Measurements from ENCODE around the gene STRN4. TPM values are rescaled to one million over a fixed set of nuclear protein-coding genes. Genes with fewer than 3 reads are reported as not detected.

The STRN4 gene
- total RNA-seq, 2 donors from 2014 or later: 142 to 155 TPM

DNA sequence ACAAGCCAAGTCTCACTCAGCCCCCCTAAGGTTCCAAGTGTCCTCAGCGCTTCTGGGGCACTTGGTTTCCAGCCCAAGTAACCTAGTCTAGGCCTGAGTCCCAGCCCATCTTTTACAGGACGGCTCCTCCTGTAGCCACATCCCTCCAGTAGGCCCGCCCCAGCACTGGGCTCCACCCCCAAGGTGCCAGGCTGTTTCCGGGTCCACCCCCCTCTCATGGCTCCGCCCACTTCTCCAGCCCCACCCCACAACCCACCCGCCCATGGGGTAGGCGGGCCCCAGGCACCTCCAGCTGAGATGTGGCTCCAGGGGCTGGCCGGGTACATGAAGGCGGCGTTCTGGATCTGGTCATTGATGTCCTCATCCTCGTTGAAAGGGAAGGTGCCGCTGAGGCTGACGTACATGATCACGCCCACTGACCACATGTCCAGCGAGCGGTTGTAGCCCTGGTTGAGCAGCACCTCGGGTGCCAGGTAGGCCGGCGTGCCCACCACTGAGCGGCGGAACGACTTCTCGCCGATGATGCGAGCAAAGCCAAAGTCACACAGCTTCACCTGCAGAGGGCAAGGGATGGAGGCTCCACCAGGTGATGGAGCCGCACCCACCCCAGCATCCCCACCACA, 68.0 kb downstream of the STRN4 start:
- no peaks in the 10 kb centered on the region for H3K27me3 Mint-ChIP-seq (ENCODE audit: insufficient read depth)
- TF ChIP-seq, protein P1, sequence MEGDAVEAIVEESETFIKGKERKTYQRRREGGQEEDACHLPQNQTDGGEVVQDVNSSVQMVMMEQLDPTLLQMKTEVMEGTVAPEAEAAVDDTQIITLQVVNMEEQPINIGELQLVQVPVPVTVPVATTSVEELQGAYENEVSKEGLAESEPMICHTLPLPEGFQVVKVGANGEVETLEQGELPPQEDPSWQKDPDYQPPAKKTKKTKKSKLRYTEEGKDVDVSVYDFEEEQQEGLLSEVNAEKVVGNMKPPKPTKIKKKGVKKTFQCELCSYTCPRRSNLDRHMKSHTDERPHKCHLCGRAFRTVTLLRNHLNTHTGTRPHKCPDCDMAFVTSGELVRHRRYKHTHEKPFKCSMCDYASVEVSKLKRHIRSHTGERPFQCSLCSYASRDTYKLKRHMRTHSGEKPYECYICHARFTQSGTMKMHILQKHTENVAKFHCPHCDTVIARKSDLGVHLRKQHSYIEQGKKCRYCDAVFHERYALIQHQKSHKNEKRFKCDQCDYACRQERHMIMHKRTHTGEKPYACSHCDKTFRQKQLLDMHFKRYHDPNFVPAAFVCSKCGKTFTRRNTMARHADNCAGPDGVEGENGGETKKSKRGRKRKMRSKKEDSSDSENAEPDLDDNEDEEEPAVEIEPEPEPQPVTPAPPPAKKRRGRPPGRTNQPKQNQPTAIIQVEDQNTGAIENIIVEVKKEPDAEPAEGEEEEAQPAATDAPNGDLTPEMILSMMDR (conservative IDR thresholded peaks at IDR 0.05): no peak
- peaks cover 77% of the 10 kb centered on the region for H3K36me3 Mint-ChIP-seq (ENCODE audit: low read depth)
- H3K4me1 Mint-ChIP-seq: no peaks in the 10 kb centered on the region
- no peak overlapping the region for H3K4me3 Mint-ChIP-seq
- H3K27ac Mint-ChIP-seq: no peak overlapping the region
- Histone ChIP-seq H3K27ac (ENCODE audit: low read depth, low read length) (no peak overlapping the region), H3K4me3 (ENCODE audit: low read length) (no peak overlapping the region), H3K9ac (ENCODE audit: extremely low read depth, low read length, poor library complexity, severe bottlenecking) (no peak overlapping the region), H3K36me3 (ENCODE audit: control insufficient read depth, insufficient read depth, low read length) (peaks cover 78% of the 10 kb centered on the region), H3K4me1 (ENCODE audit: control insufficient read depth, insufficient read depth, low read length) (no peaks in the 10 kb centered on the region), H3K27me3 (ENCODE audit: control insufficient read depth, insufficient read depth, low read length, poor library complexity, severe bottlenecking) (no peaks in the 10 kb centered on the region), H3K9me3 (ENCODE audit: control insufficient read depth, low read length) (no peaks in the 10 kb centered on the region)
- 91 to 95% methylated on average over 17 to 26 of the region's 26 CpGs for WGBS, 2 experiments (ENCODE audit: insufficient coverage in 1 of 2, insufficient read length in 1 of 2)
- DNase-seq: peak; percentile 95
- H3K9me3 Mint-ChIP-seq: no peaks in the 10 kb centered on the region

DNA sequence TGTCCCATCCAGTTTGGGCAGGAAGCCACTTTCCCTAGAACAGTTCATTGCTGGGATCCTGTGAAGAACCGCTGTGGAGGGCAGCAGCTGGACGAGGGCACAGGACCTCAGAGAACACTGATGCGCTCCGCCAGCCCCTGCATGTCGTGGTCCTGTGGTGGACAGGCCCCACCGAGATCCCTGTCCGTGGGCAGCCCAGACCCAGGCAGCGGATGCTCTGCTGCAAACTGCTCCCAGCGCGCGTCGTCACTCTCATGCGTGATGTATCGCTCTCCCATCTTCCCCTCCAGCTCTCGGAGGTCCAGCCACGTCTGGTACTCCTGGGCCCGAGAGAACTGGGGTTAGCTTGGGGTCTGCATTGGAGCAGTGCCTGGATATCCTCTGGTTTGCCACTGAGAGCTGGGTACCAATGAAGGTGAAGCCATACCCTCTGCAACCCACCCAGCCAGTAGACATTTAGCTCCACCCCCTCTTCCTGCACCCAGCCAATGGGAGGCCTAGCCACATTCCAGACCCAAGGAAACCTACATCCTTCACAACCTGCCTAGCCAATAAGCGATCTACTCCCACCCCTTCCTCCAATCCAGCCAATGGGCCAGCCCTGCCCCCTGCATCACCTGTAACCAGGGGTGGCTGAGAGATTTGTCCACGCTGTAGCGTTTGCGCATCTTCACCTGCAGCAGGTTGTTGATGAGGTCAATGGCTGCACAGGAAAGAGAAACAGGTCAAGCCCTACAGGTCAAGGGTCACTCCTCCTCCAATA, 71.7 kb downstream of the STRN4 start:
- peak overlapping the region; percentile 59 for H3K27ac Mint-ChIP-seq
- TF ChIP-seq, protein P1 (conservative IDR thresholded peaks at IDR 0.05): no peak
- 95 to 96% methylated on average over 16 to 21 of the region's 21 CpGs for WGBS, 2 experiments (ENCODE audit: insufficient coverage in 1 of 2, insufficient read length in 1 of 2)

DNA sequence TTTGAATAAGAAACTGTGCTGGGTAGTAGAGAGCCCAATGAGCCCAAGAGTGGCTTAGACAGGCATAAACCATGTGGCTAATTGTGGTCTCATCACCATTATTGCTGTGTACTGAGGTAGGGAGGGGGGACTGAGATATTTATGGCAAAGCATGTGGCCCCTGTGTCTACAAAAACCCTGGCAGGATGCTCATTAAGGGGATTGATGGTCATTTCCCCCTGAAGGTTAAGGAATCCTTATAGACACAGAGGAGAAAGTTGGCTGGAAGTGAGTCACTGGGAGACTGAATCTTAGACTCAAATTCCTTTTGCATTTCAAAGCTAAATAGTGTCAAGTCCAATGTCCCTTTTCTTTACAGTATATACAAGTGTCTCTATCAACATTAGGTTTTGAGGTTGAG, 75.4 kb downstream of the STRN4 start:
- Histone ChIP-seq H3K9ac (ENCODE audit: extremely low read depth, low read length, poor library complexity, severe bottlenecking) (no peak overlapping the region), H3K27ac (ENCODE audit: low read depth, low read length) (no peak overlapping the region), H3K4me3 (ENCODE audit: low read length) (no peak overlapping the region), H3K9me3 (ENCODE audit: control insufficient read depth, low read length) (no peaks in the 10 kb centered on the region), H3K4me1 (ENCODE audit: control insufficient read depth, insufficient read depth, low read length) (no peaks in the 10 kb centered on the region), H3K36me3 (ENCODE audit: control insufficient read depth, insufficient read depth, low read length) (peaks cover 32% of the 10 kb centered on the region), H3K27me3 (ENCODE audit: control insufficient read depth, insufficient read depth, low read length, poor library complexity, severe bottlenecking) (no peaks in the 10 kb centered on the region)
- Mint-ChIP-seq H3K9me3 (peaks cover 2% of the 10 kb centered on the region), H3K4me3 (no peak overlapping the region), H3K27ac (no peak overlapping the region), H3K4me1 (no peaks in the 10 kb centered on the region), H3K27me3 (ENCODE audit: insufficient read depth) (peaks cover 2% of the 10 kb centered on the region), H3K36me3 (ENCODE audit: low read depth) (peaks cover 33% of the 10 kb centered on the region)
- DNase-seq: no peak
- TF ChIP-seq, protein P1 (conservative IDR thresholded peaks at IDR 0.05): no peak

More for the DNA sequence above, 71.7 kb downstream of the STRN4 start:
- peaks cover 64% of the 10 kb centered on the region for H3K36me3 Mint-ChIP-seq (ENCODE audit: low read depth)
- H3K4me3 ChIP-seq (ENCODE audit: low read length): no peak overlapping the region
- no peak overlapping the region for H3K9ac ChIP-seq (ENCODE audit: extremely low read depth, low read length, poor library complexity, severe bottlenecking)
- no peaks in the 10 kb centered on the region for H3K4me1 Mint-ChIP-seq
- no peaks in the 10 kb centered on the region for H3K9me3 ChIP-seq (ENCODE audit: control insufficient read depth, low read length)
- H3K27me3 ChIP-seq (ENCODE audit: control insufficient read depth, insufficient read depth, low read length, poor library complexity, severe bottlenecking): no peaks in the 10 kb centered on the region
- peaks cover 2% of the 10 kb centered on the region for H3K9me3 Mint-ChIP-seq
- peaks cover 61% of the 10 kb centered on the region for H3K36me3 ChIP-seq (ENCODE audit: control insufficient read depth, insufficient read depth, low read length)
- H3K4me1 ChIP-seq (ENCODE audit: control insufficient read depth, insufficient read depth, low read length): no peaks in the 10 kb centered on the region
- H3K27ac ChIP-seq (ENCODE audit: low read depth, low read length): no peak overlapping the region
- no peaks in the 10 kb centered on the region for H3K27me3 Mint-ChIP-seq (ENCODE audit: insufficient read depth)
- H3K4me3 Mint-ChIP-seq: no peak overlapping the region
- DNase-seq: peak; percentile 95

Small RNA genes within 50 kb of the gene (microRNA-seq; reads per million reads assigned to microRNA genes)
- not detected for gene MIR320E (ENCODE audit: borderline microRNAs expressed)

Other genes starting within 250 kb of the STRN4 start
- 100 to 1,000 TPM; 564 to 573 TPM for gene CALM3, start 145.1 kb downstream of the STRN4 start, total RNA-seq
- gene PTGIR, start 121.4 kb downstream of the STRN4 start, total RNA-seq: not detected
- not detected for gene GNG8, start 110.2 kb downstream of the STRN4 start, total RNA-seq
- gene DACT3, start 85.3 kb downstream of the STRN4 start, total RNA-seq: under 1 TPM; 0.15 to 0.70 TPM
- 10 to 100 TPM; 80.5 to 90.8 TPM for gene PRKD2, start 29.3 kb downstream of the STRN4 start, total RNA-seq
- gene FKRP, start 393 bp downstream of the STRN4 start, total RNA-seq: 10 to 100 TPM; 19.8 to 33.7 TPM
- gene SLC1A5, start 42.1 kb upstream of the STRN4 start, total RNA-seq: 10 to 100 TPM; 77.6 to 78.1 TPM
- 100 to 1,000 TPM; 162 to 214 TPM for gene AP2S1, start 104.4 kb upstream of the STRN4 start, total RNA-seq
- gene ARHGAP35, start 114.5 kb upstream of the STRN4 start, total RNA-seq: 10 to 100 TPM; 41.4 to 41.6 TPM

All from endodermal cell (in vitro differentiated cells).